ENCODE results near the gene HS3ST3A1. TPM values are rescaled to one million over a fixed set of nuclear protein-coding genes. Genes with fewer than 3 reads are reported as not detected.
A peak's percentile ranks its signal among the peaks of the same experiment; 100 is the strongest.

The HS3ST3A1 gene
- total RNA-seq, 1 experiment from 2014 or later: 47.6 TPM

GRCh38 chr17:13647543-13648021 is 45.9 kb upstream of the HS3ST3A1 start:
- Histone ChIP-seq H3K36me3 (ENCODE audit: low read depth, low read length) (no peaks in the 10 kb centered on the region), H3F3A (ENCODE audit: low read length, unreplicated experiment) (no peaks in the 10 kb centered on the region), H3K4me1 (ENCODE audit: insufficient read depth, low read length) (no peaks in the 10 kb centered on the region), H3K79me2 (ENCODE audit: low read length) (no peaks in the 10 kb centered on the region), H3K4me2 (ENCODE audit: low read length) (no peak overlapping the region), H3K9ac (ENCODE audit: low read length) (no peak overlapping the region), H3K27me3 (ENCODE audit: low read length) (no peaks in the 10 kb centered on the region), H3K4me3 (ENCODE audit: low read length) (no peak overlapping the region), H4K20me1 (ENCODE audit: low read length) (no peaks in the 10 kb centered on the region), H2AFZ (ENCODE audit: low read length) (peak overlapping the region; percentile 46), H3K9me2 (replicated peaks; ENCODE audit: low read length) (no peaks in the 10 kb centered on the region; the same call in 1 of the 2 replicates), H3K9me3 (ENCODE audit: low read length) (no peaks in the 10 kb centered on the region), H3K27ac (ENCODE audit: low read length) (no peak overlapping the region)
- TF ChIP-seq EZH2phosphoT487 (IDR thresholded peaks at IDR 0.05; ENCODE audit: borderline replicate concordance, low read length) (no peak), EZH2 (IDR thresholded peaks at IDR 0.05; ENCODE audit: low read length, unreplicated experiment) (no peak), CTCF (conservative IDR thresholded peaks at IDR 0.05; ENCODE audit: low read depth, low read length) (no peak)
- CTCF ChIA-PET: no interaction called here
- POLR2A ChIA-PET (ENCODE audit: unreplicated experiment): no interaction called here
- ATAC-seq (no peak), DNase-seq (no peak)
- intact Hi-C loops (cut with micrococcal nuclease): no loop called here
- no TSS peak for BruUV-seq (replicated peaks)

GRCh38 chr17:13646969-13647542 is 45.3 kb upstream of the HS3ST3A1 start:
- Histone ChIP-seq H3K36me3 (ENCODE audit: low read depth, low read length) (no peaks in the 10 kb centered on the region), H3K27me3 (ENCODE audit: low read length) (no peaks in the 10 kb centered on the region), H3K79me2 (ENCODE audit: low read length) (no peaks in the 10 kb centered on the region), H3K4me3 (ENCODE audit: low read length) (no peak overlapping the region), H3K27ac (ENCODE audit: low read length) (no peak overlapping the region), H3K9ac (ENCODE audit: low read length) (no peak overlapping the region), H3K4me1 (ENCODE audit: insufficient read depth, low read length) (no peaks in the 10 kb centered on the region), H4K20me1 (ENCODE audit: low read length) (no peaks in the 10 kb centered on the region), H3K9me2 (replicated peaks; ENCODE audit: low read length) (no peaks in the 10 kb centered on the region; the same call in 1 of the 2 replicates), H3K4me2 (ENCODE audit: low read length) (no peak overlapping the region), H3F3A (ENCODE audit: low read length, unreplicated experiment) (no peaks in the 10 kb centered on the region), H2AFZ (ENCODE audit: low read length) (no peak overlapping the region), H3K9me3 (ENCODE audit: low read length) (no peaks in the 10 kb centered on the region)
- intact Hi-C loops (cut with micrococcal nuclease): no loop called here
- ATAC-seq (no peak), DNase-seq (no peak)
- POLR2A ChIA-PET (ENCODE audit: unreplicated experiment): no interaction called here
- CTCF ChIA-PET: no interaction called here
- no peak for TF ChIP-seq EZH2 (IDR thresholded peaks at IDR 0.05; ENCODE audit: low read length, unreplicated experiment)
- TF ChIP-seq CTCF (conservative IDR thresholded peaks at IDR 0.05; ENCODE audit: low read depth, low read length): no peak
- no peak for TF ChIP-seq EZH2phosphoT487 (IDR thresholded peaks at IDR 0.05; ENCODE audit: borderline replicate concordance, low read length)
- BruUV-seq (replicated peaks): no TSS peak

GRCh38 chr17:13646411-13646810 is 44.7 kb upstream of the HS3ST3A1 start:
- no peaks in the 10 kb centered on the region for H3K36me3 ChIP-seq (ENCODE audit: low read depth, low read length)
- no peak overlapping the region for H2AFZ ChIP-seq (ENCODE audit: low read length)
- no peaks in the 10 kb centered on the region; the same call in 1 of the 2 replicates for H3K9me2 ChIP-seq (replicated peaks; ENCODE audit: low read length)
- no peak overlapping the region for H3K4me3 ChIP-seq (ENCODE audit: low read length)
- no peak for DNase-seq
- ATAC-seq: no peak
- no peak for TF ChIP-seq EZH2phosphoT487 (IDR thresholded peaks at IDR 0.05; ENCODE audit: borderline replicate concordance, low read length)
- intact Hi-C loops (cut with micrococcal nuclease): no loop called here
- BruUV-seq (replicated peaks): no TSS peak
- no peaks in the 10 kb centered on the region for H3K27me3 ChIP-seq (ENCODE audit: low read length)
- no peaks in the 10 kb centered on the region for H3K4me1 ChIP-seq (ENCODE audit: insufficient read depth, low read length)
- H3K79me2 ChIP-seq (ENCODE audit: low read length): no peaks in the 10 kb centered on the region
- H3K4me2 ChIP-seq (ENCODE audit: low read length): no peak overlapping the region
- H3K27ac ChIP-seq (ENCODE audit: low read length): no peak overlapping the region
- H3K9ac ChIP-seq (ENCODE audit: low read length): no peak overlapping the region
- H4K20me1 ChIP-seq (ENCODE audit: low read length): no peaks in the 10 kb centered on the region
- H3K9me3 ChIP-seq (ENCODE audit: low read length): no peaks in the 10 kb centered on the region
- ChIA-PET CTCF (no interaction called here), POLR2A (ENCODE audit: unreplicated experiment) (no interaction called here)
- H3F3A ChIP-seq (ENCODE audit: low read length, unreplicated experiment): no peaks in the 10 kb centered on the region

Data from PC-3 (cell line).